Measurements from ENCODE around the gene PRCC.

DNA sequence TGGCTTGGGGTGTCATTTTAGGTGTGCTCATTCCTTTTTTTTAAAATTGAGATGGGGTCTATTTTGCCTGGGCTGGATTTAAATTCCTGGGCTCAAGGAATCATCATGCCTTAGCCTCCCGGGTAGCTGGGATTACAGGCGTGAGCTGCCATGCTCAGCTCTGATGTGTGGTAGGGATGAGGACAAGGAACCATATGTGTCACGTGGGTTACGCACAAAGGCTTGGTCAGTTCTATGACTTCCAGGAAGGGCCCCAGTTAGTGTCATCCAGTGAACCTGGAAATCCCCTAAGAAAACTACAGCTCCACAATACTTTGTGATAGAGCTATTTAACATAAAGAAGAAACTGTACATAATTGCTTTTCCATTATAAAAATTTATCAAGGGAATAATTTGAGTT is 45.8 kb upstream of the PRCC start:
- TF ChIP-seq TP53 (CRISPR knock-in tag; IDR thresholded peaks at IDR 0.05) (no peak), RFX5 (IDR thresholded peaks at IDR 0.05) (no peak), POLR2A (IDR thresholded peaks at IDR 0.05; ENCODE audit: low read length) (no peak), KDM1A (IDR thresholded peaks at IDR 0.05; ENCODE audit: low read depth) (no peak), EP300 (IDR thresholded peaks at IDR 0.05) (no peak), RARB (CRISPR knock-in tag; IDR thresholded peaks at IDR 0.05) (no peak), RAD21 (conservative IDR thresholded peaks at IDR 0.05 in 1 of 2, IDR thresholded peaks at IDR 0.05 in 1 of 2) (no peak), FOSL2 (IDR thresholded peaks at IDR 0.05) (no peak), FOSL2 (CRISPR knock-in tag; IDR thresholded peaks at IDR 0.05) (no peak), CHD2 (IDR thresholded peaks at IDR 0.05; ENCODE audit: low read length, partially characterized antibody) (no peak), HOXA7 (CRISPR knock-in tag; IDR thresholded peaks at IDR 0.05) (no peak)
- TF ChIP-seq, protein P1, sequence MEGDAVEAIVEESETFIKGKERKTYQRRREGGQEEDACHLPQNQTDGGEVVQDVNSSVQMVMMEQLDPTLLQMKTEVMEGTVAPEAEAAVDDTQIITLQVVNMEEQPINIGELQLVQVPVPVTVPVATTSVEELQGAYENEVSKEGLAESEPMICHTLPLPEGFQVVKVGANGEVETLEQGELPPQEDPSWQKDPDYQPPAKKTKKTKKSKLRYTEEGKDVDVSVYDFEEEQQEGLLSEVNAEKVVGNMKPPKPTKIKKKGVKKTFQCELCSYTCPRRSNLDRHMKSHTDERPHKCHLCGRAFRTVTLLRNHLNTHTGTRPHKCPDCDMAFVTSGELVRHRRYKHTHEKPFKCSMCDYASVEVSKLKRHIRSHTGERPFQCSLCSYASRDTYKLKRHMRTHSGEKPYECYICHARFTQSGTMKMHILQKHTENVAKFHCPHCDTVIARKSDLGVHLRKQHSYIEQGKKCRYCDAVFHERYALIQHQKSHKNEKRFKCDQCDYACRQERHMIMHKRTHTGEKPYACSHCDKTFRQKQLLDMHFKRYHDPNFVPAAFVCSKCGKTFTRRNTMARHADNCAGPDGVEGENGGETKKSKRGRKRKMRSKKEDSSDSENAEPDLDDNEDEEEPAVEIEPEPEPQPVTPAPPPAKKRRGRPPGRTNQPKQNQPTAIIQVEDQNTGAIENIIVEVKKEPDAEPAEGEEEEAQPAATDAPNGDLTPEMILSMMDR (IDR thresholded peaks at IDR 0.05), result no peak
- TF ChIP-seq, protein P2, sequence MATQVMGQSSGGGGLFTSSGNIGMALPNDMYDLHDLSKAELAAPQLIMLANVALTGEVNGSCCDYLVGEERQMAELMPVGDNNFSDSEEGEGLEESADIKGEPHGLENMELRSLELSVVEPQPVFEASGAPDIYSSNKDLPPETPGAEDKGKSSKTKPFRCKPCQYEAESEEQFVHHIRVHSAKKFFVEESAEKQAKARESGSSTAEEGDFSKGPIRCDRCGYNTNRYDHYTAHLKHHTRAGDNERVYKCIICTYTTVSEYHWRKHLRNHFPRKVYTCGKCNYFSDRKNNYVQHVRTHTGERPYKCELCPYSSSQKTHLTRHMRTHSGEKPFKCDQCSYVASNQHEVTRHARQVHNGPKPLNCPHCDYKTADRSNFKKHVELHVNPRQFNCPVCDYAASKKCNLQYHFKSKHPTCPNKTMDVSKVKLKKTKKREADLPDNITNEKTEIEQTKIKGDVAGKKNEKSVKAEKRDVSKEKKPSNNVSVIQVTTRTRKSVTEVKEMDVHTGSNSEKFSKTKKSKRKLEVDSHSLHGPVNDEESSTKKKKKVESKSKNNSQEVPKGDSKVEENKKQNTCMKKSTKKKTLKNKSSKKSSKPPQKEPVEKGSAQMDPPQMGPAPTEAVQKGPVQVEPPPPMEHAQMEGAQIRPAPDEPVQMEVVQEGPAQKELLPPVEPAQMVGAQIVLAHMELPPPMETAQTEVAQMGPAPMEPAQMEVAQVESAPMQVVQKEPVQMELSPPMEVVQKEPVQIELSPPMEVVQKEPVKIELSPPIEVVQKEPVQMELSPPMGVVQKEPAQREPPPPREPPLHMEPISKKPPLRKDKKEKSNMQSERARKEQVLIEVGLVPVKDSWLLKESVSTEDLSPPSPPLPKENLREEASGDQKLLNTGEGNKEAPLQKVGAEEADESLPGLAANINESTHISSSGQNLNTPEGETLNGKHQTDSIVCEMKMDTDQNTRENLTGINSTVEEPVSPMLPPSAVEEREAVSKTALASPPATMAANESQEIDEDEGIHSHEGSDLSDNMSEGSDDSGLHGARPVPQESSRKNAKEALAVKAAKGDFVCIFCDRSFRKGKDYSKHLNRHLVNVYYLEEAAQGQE (IDR thresholded peaks at IDR 0.05), result no peak
- TF ChIP-seq, protein P3, sequence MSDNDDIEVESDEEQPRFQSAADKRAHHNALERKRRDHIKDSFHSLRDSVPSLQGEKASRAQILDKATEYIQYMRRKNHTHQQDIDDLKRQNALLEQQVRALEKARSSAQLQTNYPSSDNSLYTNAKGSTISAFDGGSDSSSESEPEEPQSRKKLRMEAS (IDR thresholded peaks at IDR 0.05), result no peak
- TF ChIP-seq, protein P4, sequence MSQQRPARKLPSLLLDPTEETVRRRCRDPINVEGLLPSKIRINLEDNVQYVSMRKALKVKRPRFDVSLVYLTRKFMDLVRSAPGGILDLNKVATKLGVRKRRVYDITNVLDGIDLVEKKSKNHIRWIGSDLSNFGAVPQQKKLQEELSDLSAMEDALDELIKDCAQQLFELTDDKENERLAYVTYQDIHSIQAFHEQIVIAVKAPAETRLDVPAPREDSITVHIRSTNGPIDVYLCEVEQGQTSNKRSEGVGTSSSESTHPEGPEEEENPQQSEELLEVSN (IDR thresholded peaks at IDR 0.05; ENCODE audit: borderline replicate concordance, low read depth), result no peak

All from A549 (cell line).